Femur (tissue), 1 donor: ENCODE measurements around the gene UGDH.
"Not testable (repeated sequence)": the region's sequence is repeated elsewhere in the genome, so short reads cannot be mapped to it uniquely, and the experiment has no call there.

Experiments
- DNase-seq: peaks from one replicate; pipeline ENCODE4 v3.0.0-alpha.2; 2017

Gene UGDH

GRCh38 chr4:39528061-39528465 is 824 bp upstream of the UGDH start:
- DNase-seq = peak; percentile 85

DNA sequence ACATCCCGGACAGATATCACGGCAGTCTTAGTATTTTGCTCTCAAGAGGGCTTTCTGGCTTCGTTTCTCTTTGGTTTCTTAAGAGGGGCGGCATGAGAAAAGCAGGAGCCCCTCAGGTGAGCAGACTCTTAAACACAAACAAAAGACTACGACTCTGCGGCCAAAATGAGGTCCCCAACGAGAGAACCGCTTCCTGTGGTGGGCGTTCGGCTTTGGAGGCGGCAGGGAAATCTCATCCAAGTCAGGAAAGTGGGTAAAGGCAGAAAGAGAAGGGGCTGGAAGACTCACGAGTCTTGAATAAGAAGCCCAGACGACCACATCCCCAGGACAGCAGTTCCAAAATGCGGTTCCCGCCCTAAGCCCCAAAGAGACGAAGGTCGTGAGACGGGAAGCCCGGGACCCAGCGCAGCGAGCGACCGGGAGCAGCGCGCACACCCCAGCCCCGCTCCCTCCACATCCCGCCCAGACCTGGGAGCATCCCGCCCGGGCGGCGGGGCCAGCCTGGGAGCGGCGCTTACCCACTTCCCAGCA is 409 bp downstream of the UGDH start:
- peak; percentile 56 for DNase-seq

- no peak for DNase-seq
These were observed 1.2 kb downstream of the UGDH start for GRCh38 chr4:39525822-39526690.

GRCh38 chr4:39524161-39524957 is 2.9 kb downstream of the UGDH start:
- no peak for DNase-seq

GRCh38 chr4:39522068-39522467 is 5.2 kb downstream of the UGDH start:
- DNase-seq = no peak

GRCh38 chr4:39521253-39521919 is 5.9 kb downstream of the UGDH start:
- no peak for DNase-seq

DNA sequence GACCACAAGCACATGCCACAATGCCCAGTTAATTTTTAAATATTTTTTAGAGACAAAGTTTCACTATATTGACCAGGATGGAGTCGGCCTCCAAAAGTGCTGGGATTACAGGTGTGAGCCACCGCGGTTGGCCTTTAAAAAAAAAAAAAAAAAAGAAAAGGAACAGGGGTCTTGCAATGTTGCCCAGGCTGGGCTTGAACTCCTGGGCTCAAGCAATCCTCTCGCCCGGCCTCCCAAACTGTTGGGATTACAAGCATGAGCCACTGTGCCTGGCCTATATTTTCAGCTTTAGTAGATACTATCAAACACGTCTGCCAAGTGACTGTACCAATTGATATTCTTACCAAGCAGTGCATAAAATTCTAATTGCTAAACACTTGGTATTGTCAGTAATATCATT is 8.8 kb downstream of the UGDH start:
- DNase-seq = no peak

- DNase-seq = no peak
These were observed 10.8 kb downstream of the UGDH start for GRCh38 chr4:39516407-39516966.

- DNase-seq = not testable (repeated sequence)
These were observed 11.4 kb downstream of the UGDH start for GRCh38 chr4:39515669-39516401.

DNA sequence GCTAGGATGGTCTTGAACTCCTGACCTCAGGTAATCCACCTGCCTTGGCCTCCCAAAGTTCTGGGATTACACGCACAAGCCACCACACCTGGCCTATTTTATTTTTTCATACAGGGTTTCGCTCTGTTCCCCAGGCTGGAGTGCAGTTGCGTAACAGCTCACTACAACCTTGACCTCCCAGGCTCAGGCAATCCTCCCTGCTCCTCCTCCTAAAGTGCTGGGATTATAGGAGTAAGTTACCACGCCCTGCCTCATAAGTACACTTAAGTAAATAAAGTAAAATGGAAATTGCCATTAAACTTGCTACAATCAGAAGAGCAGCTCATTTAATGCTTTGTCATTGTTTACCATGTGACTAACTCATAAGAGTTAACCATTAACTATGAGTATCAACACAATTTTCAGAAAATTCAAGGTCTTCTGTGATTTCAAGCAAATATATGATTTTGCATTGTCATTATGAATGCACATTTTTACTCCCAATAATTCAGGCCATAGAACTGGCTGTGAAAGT is 12.3 kb downstream of the UGDH start:
- DNase-seq = no peak

DNA sequence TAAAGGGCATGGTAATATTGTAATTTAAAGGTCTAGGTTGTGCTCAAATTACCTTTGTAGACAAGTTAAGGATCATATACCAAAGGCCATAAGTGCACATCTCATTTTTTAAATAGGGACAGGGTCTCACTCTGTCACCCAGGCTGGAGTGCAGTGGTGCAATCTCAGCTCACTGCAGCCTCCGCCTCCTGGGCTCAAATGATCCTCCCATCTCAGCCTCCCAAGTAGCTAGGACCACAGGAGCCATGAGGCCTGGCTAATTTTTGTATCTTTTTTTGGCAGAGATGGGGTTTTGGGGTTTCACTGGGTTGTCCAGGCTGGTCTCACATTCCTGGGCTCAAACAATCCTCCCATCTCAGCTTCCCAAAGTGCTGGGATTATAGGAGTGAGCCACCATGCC is 13.0 kb downstream of the UGDH start:
- not testable (repeated sequence) for DNase-seq

- DNase-seq = no peak
These were observed 16.8 kb downstream of the UGDH start for GRCh38 chr4:39510348-39510929.

DNA sequence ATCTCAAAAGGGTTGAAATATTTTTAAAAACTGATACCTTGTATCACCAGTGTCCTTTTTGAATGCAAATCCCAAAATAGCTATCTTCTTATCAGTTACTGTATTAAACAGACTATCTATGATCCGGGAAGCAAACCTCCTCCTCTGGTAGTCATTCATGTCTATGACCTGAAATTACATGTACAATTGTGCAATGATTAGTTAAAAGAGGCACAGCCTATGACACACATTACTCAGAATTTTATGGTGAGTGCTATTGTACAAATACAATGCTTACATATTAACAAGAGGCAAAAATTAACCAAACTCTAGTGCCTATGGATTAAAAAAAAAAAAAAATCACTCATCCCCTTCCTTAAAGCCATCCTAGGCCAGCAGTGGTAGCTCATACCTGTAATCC is 21.7 kb downstream of the UGDH start:
- no peak for DNase-seq

DNA sequence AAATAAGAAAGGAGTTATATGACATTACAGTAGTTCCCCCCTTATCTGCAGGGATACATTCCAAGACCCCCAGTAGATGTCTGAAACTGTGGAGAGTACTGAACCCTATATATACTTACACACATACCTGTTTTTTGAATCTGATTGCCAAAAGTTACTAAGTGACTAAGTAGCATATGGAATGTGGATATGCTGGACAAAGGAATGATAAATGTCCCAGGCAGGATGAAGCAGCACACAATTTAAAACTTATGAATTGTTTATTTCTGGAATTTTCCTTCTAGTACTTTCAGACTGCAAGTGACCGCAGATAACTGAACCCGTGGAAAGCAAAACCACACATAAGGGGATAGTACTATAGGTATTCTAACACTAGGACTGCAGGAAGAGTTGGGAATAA is 22.7 kb downstream of the UGDH start:
- no peak for DNase-seq

DNA sequence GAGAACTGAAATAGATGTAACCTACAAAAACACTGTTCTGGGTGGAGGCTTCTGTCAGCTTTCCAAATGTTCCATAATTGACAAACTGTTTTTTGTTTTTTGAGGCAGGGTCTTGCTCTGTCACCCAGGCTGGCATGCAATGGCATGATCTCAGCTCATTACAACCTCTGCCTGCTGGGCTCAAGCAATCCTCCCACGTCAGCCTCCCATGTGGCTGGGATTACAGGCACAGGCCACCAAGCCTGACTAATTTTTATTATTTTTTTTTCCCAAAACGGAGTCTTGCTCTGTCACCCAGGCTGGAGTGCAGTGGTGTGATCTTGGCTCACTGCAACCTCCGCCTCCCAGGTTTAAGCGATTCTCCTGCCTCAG is 24.6 kb downstream of the UGDH start:
- not testable (repeated sequence) for DNase-seq

DNA sequence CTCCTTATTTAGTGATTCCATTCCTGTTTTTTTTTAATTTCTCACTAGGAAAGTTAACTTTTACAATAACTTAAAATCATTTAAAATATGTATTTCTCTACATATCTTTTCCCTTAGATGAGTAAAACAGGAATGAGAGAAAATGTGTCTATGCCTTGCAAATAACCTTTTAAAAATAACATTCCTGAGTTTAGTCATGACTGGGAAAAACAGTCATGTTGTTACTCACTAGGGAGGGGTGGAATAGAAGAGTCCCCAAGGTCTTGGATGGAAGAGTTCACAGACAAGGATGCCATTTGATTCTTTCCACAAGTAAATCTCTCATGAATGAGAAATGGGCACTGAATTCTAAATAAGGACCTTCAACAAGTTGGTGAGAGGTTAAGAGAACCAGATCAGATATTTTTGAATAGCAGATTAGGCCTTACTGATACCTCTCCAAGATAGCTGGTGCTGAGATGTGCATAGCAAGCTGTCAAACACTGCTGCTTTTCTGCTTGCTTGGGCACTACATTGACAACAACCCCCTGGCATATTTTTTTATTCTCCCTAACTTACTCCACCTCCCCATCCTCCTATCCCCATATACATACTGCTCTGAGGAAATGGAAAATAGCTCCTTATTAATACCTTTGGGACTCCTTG is 25.1 kb downstream of the UGDH start:
- DNase-seq = no peak

DNA sequence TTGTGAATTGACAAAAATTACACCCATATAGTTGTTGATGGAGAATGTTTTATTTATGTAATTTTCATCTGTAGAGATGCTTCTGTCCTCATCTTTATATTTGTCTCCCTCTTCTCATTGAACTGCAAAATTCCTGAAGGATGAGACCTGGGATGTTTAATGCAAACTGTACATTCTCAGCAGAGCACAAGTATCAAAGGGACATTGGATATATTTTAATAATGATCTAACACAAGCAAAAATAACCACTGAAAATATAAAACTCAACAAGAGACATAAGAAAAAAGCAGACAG is 28.6 kb downstream of the UGDH start:
- no peak for DNase-seq

DNA sequence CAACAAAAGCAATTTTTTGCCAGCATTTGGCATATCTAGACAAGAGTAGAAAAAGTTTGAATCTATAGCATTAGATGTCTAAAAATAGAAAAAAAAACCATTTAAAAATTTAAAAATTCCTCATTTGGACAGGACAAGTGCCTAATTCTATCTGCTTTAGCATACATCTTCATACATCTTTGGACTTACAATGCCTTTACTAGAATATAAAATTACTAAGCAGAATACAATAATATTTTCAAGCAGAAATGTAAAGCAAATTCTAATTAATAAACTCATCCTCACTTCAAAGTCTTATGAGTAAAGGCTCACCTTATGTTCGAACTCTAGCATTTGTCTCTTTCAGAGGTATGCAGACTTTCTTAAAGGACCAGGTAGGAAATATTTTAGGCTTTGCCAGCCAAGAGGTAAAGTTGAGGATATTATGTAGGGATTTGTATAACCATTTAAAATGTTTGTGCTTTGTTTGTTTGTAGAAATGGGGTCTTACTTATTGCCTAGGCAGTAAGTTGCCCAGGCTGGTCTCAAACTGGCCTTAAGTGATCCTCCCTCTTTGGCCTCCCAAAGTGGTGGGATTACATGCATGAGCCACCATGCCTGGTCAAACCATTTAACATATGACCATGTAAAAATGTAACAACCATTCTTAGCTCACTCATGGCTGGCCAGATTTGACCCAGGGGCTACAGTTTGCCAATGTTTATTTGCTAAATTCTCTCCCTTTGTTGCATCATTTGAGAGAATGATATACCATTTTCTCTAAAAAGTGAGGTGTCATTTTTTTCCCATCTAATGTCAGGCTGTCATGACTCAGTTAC is 29.1 kb downstream of the UGDH start:
- no peak for DNase-seq

DNA sequence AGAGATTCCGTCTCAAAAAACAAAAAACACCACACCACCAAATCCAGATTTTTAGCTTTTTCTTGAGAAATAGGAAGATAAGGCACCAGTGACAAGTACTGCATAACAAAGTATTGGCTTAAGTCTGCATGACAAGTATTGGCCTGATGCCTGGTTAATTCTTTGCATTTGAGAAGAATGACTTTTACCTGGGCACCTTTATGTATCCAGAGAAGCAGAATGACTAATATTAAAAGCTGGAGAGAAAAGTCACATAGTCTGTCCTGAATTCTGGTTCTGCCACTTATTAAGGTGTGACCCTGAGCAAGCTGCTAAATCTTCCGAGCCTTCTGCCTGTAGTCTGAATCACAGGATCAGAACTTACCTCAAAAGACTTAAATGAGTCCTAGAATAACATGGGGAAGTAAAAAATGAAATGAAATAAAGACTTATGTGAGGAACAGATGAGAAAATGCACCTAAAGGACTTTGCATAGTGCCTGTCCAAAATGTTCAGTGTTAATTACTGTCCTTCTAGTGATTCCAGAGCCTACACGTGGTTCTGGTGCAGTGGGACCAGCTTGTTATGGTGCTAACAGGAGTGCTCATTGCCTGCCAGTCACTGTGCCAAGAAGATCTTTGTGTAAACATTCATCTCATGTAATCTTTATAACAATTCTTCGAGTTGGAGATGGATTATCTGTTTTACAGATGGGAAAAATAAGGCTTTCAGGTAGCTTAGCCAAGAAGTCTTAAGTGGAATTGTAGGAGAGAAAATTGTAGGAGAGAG is 31.6 kb downstream of the UGDH start:
- DNase-seq = no peak

GRCh38 chr4:39494354-39494753 is 32.9 kb downstream of the UGDH start:
- DNase-seq = no peak
